NOMO-1 treated with DMSO at 0.1 percent for 48 hours (cell line): Measurements from ENCODE around the gene CIB4.
A peak's percentile ranks its signal among the peaks of the same experiment; 100 is the strongest.

ENCODE experiments used
- DNase-seq: peaks from one replicate; lab custom pipeline; 2025; ENCODE audit not compliant: unreplicated experiment; lab: John Stamatoyannopoulos, UW

CIB4 gene

DNA sequence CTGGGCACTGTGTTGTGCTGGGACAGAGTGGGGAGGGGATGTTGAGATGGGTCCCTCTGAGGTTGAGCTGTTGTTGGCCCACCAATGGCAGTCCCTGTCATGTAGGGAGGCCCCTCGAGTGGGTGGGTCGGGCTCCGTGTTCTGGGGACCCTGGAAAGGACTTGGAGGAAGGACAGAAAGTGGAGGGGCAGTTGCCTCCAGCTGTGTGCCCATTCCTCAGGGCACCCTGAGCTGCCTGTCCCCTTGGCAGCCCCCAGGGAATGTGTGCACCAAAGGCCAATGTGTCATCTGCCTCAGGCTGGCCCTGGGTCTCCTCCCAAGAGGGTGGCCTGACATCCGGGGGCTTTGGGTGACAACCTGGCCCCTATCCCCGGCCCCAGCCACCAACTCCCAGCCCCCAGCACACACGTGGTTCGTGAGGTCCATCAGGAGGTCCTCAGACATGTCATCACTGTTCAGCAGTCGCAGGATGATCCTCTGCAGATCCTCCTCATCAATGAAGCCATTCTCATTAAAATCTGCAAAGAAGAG is 57.7 kb downstream of the CIB4 start:
- no peak for DNase-seq

DNA sequence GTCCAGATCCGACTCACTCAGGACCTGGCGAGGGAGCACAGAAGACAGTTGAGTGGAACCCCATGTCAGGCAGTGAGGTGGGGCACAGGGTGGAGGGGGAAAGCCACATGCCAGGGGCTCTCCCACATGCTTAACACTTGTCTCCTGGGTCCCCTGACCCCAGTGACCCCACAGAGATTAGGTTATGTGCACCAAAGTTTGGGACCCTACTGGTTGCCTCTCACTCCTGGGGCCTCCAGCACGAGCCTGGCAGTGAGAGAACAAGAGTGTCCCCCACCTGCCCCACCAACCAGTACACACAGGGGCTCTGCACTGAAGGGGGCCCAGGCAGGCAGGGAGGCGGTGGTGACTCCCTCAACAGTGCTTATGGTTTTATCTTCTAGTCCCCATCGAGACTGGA is 58.3 kb downstream of the CIB4 start:
- DNase-seq, result no peak

DNA sequence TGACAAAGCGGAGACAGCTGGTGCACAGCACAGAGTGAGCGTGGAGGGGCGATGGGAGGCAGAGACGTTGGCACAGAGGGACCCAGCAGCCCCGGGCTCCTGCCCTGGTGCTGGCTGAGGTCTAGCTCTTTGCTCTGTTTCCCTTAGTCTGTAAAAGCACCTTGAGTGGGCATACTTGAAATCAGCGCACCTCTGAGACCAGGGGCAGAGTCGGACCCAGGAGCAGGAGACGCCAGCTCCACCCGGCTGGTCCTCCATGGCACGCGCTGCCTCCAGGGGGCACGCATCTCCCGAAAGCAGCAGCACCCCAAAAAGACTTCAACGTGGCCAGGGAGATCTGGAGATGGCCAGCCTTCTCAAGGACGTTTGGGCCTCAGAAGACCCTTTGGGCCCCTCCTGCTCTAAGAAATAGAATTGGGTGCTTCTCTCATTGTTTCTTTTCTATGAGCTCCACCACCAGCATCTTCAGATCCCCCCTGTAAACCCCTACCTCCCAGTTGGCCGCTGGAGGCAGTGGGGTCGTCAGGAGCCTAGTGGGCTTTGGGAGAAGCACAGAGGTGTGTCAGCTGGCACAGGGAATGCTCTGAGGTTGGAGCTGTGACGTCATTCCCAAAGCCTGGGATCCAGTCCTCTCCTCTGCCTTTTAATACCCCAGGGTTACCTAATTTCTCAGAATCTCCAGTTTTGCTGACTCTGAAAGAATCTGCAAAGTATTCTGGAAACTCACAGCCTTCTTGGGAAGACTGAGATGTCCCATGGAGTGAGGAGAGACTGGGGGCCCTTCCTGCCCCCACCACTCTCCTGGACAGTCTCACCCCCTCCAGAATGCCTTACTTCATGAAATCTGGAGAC is 58.9 kb downstream of the CIB4 start:
- DNase-seq, result no peak

DNA sequence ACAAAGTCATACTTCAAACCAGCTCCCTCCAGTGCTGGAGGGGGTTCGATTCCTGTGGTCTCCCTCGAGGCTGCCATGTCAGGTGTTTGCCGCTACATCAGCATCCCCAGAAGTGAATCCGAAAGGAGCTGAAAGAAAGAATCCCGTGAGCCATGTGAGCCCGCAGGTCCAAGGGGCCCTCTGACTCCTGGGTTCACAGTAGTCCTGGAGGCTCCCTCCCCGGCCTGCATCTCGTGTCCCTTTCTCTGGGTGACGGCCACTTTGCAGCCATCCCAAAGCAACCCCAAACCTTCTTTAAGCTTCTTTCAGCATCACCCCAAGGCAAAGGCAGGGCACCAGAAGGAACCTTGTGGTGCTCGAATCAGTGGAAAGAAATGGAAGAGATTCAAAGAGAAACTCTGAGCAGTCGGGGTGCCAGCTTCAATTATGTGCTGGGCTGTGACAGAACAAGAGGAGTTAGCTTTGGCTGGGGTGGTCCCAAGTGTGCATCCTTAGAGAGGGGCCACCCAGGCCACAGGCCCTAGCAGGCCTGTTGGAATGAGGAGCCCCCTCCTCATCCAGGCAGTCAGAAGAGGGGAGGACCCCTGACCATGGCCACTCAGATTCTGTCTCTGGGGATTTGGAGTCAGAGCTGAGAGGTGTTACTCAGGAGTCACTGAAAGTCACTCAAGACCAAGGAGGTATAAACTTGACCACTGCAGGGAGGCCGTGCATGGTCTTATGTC is 59.7 kb downstream of the CIB4 start:
- DNase-seq, result no peak

GRCh38 chr2:26580751-26581150 is 60.4 kb downstream of the CIB4 start:
- DNase-seq, result no peak

DNA sequence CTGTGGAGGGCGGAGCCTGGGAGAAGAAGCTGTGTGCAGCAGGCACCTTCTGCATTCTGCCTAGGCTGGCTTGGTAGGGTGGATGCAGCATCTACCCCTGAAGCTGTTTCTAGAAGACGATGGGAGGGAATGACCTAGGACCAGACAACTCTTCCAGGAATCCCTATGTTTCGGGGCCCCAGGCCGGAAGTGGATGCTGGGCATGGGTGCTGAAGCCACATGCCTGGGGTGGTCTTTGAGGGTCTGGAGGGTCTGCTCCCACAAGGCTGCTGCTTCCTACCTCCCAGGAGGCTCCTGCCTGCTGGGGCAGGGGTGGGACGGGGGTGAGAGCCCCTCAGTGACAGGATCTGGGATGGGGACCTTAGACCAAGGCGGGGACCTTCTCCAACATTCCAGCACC is 61.0 kb downstream of the CIB4 start:
- no peak for DNase-seq

DNA sequence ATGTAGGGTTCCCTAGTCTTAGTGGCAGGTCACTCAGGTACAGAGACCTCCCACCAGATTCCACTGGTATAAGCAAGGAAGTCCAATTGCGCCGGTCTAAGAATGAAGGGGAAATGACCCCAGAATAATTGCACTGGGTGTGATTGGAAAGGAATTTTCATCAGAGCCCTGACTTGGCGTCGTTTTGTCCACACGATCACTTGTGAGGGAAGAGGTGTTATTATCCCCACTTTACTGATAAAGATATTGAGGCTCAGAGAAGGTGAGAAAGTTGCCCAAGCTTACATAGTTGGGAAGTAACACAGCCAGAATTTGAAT is 61.5 kb downstream of the CIB4 start:
- no peak for DNase-seq

GRCh38 chr2:26579025-26579722 is 62.0 kb downstream of the CIB4 start:
- DNase-seq, result no peak

- DNase-seq, result no peak
Measured at GRCh38 chr2:26578581-26578980, 62.6 kb downstream of the CIB4 start.

GRCh38 chr2:26578113-26578458 is 63.1 kb downstream of the CIB4 start:
- DNase-seq, result no peak

GRCh38 chr2:26577442-26578112 is 63.6 kb downstream of the CIB4 start:
- peak; percentile 57 for DNase-seq

GRCh38 chr2:26576565-26577441 is 64.4 kb downstream of the CIB4 start:
- no peak for DNase-seq

- no peak for DNase-seq
Measured at GRCh38 chr2:26575836-26576564, 65.2 kb downstream of the CIB4 start.

DNA sequence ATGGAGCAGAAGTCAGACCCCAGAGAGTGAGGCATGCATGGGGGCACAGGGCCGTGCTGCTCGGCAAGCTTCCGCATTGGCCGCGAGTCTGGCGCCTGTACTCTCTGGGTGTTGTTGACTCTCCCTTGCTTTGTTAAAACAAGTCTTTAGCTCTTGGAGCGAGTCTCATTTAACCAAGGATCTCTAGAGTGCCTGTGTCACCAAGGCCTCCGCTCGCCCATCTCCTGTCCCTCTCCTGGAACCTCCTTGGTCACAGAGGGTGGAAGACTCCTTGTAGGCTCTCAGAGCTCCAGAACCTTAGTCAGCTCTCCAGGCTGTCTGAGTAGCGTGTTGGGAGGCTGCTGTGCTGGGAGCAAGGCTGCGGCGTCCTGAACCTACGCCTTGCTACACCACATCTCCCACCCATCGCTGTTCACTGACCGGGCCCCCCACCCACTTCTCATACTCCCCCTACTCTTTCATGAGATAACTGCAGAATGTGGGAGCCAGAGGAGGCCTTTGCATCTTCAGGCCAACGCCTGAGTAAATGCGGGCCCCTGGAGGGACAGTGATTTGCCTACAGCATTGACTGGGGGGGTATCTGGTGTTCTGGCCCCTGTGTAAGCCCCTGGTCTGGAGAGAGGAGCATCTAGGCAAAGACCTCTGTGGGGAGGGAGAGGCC is 66.1 kb downstream of the CIB4 start:
- no peak for DNase-seq

GRCh38 chr2:26574066-26574899 is 66.9 kb downstream of the CIB4 start:
- DNase-seq, result no peak

- DNase-seq, result no peak
Measured at GRCh38 chr2:26573241-26573925, 67.8 kb downstream of the CIB4 start.

- DNase-seq, result no peak
Measured at GRCh38 chr2:26572591-26572990, 68.6 kb downstream of the CIB4 start.

- DNase-seq, result no peak
Measured at GRCh38 chr2:26571316-26571715, 69.8 kb downstream of the CIB4 start.
